ENCODE measurements around the gene ATP5F1A. TPM values are rescaled to one million over a fixed set of nuclear protein-coding genes. Genes with fewer than 3 reads are reported as not detected.

ATP5F1A gene
- total RNA-seq, 1 experiment from 2014 or later = 479 TPM

DNA sequence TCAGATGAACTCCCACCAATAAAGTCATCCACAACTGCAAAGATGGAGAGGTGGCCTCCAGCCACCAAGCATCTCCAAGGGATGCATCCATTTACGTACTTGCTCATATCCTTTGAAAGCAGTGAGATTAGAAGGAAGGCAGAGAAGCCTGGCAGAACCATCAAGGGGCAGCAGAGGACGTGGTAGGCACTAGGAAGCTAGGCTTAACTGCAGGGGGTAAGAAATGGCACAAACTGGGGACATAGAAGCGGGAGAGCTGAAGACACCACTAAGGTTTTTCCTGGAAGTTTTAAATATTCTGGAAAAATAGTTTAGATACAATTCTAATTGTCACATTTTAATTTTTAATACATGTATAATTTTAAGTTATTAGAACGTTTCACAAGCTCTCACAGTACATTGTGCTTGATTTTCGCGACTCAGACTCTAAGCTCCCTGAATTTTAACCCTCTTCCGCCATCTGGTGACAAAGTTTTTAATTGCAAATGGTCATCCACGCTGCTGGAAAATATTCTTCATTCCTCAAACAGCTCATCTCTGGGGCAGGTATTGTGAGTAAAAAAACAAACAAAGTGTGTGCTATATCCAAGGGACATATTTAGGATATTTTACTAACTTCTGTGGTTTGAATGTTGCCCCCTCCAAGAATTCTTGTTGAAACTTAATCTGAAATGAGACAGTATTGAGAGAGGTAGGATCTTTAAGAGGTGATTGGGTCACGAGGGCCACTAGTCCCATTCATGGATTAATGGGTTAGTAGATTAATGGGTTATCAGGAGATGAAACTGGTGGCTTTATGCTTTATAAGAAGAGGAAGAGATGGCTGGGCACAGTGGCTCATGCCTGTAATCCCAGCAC is 24.4 kb downstream of the ATP5F1A start:
- TF ChIP-seq, protein P1, sequence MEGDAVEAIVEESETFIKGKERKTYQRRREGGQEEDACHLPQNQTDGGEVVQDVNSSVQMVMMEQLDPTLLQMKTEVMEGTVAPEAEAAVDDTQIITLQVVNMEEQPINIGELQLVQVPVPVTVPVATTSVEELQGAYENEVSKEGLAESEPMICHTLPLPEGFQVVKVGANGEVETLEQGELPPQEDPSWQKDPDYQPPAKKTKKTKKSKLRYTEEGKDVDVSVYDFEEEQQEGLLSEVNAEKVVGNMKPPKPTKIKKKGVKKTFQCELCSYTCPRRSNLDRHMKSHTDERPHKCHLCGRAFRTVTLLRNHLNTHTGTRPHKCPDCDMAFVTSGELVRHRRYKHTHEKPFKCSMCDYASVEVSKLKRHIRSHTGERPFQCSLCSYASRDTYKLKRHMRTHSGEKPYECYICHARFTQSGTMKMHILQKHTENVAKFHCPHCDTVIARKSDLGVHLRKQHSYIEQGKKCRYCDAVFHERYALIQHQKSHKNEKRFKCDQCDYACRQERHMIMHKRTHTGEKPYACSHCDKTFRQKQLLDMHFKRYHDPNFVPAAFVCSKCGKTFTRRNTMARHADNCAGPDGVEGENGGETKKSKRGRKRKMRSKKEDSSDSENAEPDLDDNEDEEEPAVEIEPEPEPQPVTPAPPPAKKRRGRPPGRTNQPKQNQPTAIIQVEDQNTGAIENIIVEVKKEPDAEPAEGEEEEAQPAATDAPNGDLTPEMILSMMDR (conservative IDR thresholded peaks at IDR 0.05; ENCODE audit: low read depth, low read length) = peak; percentile 70
- no peak for TF ChIP-seq EZH2 (IDR thresholded peaks at IDR 0.05; ENCODE audit: borderline replicate concordance, low read depth, low read length, poor library complexity, severe bottlenecking)
- H3K36me3 ChIP-seq (ENCODE audit: insufficient read depth, low read length, poor library complexity, severe bottlenecking) = peaks cover 7% of the 10 kb centered on the region
- ChIA-PET POLR2A (ENCODE audit: low non-redundant PET) (interaction anchor here (0.5 to 0.8 kb wide), 4 partner anchors 30 to 384 kb away, joined by 3 to 4 read pairs (median 3); partner anchors contain the start of gene HAUS1), CTCF (interaction anchor here (0.5 to 1.3 kb wide), 10 partner anchors 10 to 584 kb away, joined by 3 to 9 read pairs (median 4); no protein-coding TSS in a partner anchor)
- H3K9me3 ChIP-seq (ENCODE audit: low read depth, low read length, poor library complexity, severe bottlenecking) = no peaks in the 10 kb centered on the region
- intact Hi-C loops (cut with micrococcal nuclease; ENCODE audit: unreplicated experiment) = loop anchor here (1.0 to 10.0 kb wide), 4 partner anchors 101 to 409 kb away; no protein-coding TSS in a partner anchor
- no TSS peak for BruUV-seq (replicated peaks)
- DNase-seq (ENCODE audit: low spot score) = peak; percentile 83
- H3K4me1 ChIP-seq (ENCODE audit: insufficient read depth, low read length, poor library complexity, severe bottlenecking) = peaks cover 5% of the 10 kb centered on the region
- no peak overlapping the region for H3K27ac ChIP-seq (ENCODE audit: low read depth, low read length, poor library complexity, severe bottlenecking)
- no peak overlapping the region for H3K4me3 ChIP-seq (ENCODE audit: low read depth, low read length, poor library complexity, severe bottlenecking)
- no peaks in the 10 kb centered on the region for H3K27me3 ChIP-seq (replicated peaks; ENCODE audit: insufficient read depth, low read depth, low read length, poor library complexity)

DNA sequence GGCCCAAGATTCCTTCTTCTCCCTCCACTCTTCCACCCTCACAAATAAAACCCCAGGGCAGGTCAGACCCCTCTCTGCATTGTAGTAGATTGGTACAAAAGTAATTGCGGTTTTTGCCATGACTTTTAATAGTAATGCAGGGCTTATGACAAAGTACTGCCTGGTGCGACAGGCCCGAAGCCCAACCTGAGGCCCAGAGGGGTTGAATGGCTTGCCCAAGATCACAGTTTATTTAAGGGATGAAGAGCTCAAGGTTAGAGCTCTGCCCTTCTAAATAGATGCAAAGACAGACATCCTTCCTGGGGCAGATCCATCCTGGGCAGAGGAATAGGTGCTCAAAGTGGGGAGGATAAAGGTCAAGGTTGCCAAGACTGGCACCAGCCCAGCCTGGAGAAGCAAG is 25.1 kb downstream of the ATP5F1A start:
- CTCF ChIA-PET = interaction anchor here (1.3 kb wide), 3 partner anchors 148 to 385 kb away, joined by 7 to 9 read pairs (median 8); no protein-coding TSS in a partner anchor
- TF ChIP-seq, protein P1 (conservative IDR thresholded peaks at IDR 0.05; ENCODE audit: low read depth, low read length) = no peak
- no peak for TF ChIP-seq EZH2 (IDR thresholded peaks at IDR 0.05; ENCODE audit: borderline replicate concordance, low read depth, low read length, poor library complexity, severe bottlenecking)
- Histone ChIP-seq H3K9me3 (ENCODE audit: low read depth, low read length, poor library complexity, severe bottlenecking) (no peaks in the 10 kb centered on the region), H3K4me3 (ENCODE audit: low read depth, low read length, poor library complexity, severe bottlenecking) (no peak overlapping the region), H3K27ac (ENCODE audit: low read depth, low read length, poor library complexity, severe bottlenecking) (no peak overlapping the region), H3K36me3 (ENCODE audit: insufficient read depth, low read length, poor library complexity, severe bottlenecking) (no peaks in the 10 kb centered on the region), H3K27me3 (replicated peaks; ENCODE audit: insufficient read depth, low read depth, low read length, poor library complexity) (no peaks in the 10 kb centered on the region), H3K4me1 (ENCODE audit: insufficient read depth, low read length, poor library complexity, severe bottlenecking) (peaks cover 5% of the 10 kb centered on the region)
- POLR2A ChIA-PET (ENCODE audit: low non-redundant PET) = no interaction called here
- intact Hi-C loops (cut with micrococcal nuclease; ENCODE audit: unreplicated experiment) = loop anchor here (1.0 to 10.0 kb wide), 4 partner anchors 101 to 408 kb away; no protein-coding TSS in a partner anchor
- no TSS peak for BruUV-seq (replicated peaks)
- DNase-seq (ENCODE audit: low spot score) = no peak

DNA sequence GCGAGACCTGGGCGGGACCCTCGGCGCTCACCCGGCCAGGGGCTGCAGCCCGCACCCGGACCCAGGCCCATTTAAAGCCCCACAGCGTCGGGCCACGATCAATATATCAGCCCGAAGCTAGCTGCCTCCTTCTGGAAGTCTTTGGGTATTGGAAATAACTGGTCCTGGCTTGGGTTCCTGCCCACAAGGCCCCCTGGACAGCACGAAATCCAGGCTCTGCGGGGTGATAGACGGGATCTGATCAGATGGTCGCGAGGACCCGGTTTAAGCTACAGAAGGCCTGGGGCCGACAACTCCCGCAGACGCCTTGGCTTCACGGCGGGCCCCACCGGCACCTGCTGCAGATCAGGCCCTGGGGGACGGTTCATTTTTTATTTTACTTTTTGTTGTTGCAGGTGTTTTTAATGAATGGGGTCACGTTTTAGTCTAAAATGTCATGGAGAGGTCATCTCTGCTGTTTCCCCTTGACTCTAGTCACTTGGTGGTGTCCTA is 25.7 kb downstream of the ATP5F1A start:
- H3K27me3 ChIP-seq (replicated peaks; ENCODE audit: insufficient read depth, low read depth, low read length, poor library complexity) = no peaks in the 10 kb centered on the region
- peak overlapping the region; percentile 72 for H3K4me3 ChIP-seq (ENCODE audit: low read depth, low read length, poor library complexity, severe bottlenecking)
- POLR2A ChIA-PET (ENCODE audit: low non-redundant PET) = no interaction called here
- no peaks in the 10 kb centered on the region for H3K9me3 ChIP-seq (ENCODE audit: low read depth, low read length, poor library complexity, severe bottlenecking)
- H3K36me3 ChIP-seq (ENCODE audit: insufficient read depth, low read length, poor library complexity, severe bottlenecking) = no peaks in the 10 kb centered on the region
- intact Hi-C loops (cut with micrococcal nuclease; ENCODE audit: unreplicated experiment) = loop anchor here (2.0 to 10.0 kb wide), 3 partner anchors 100 to 408 kb away; no protein-coding TSS in a partner anchor
- BruUV-seq (replicated peaks) = no TSS peak
- TF ChIP-seq, protein P1 (conservative IDR thresholded peaks at IDR 0.05; ENCODE audit: low read depth, low read length) = no peak
- no peak for TF ChIP-seq EZH2 (IDR thresholded peaks at IDR 0.05; ENCODE audit: borderline replicate concordance, low read depth, low read length, poor library complexity, severe bottlenecking)
- no peak for DNase-seq (ENCODE audit: low spot score)
- peaks cover 5% of the 10 kb centered on the region for H3K4me1 ChIP-seq (ENCODE audit: insufficient read depth, low read length, poor library complexity, severe bottlenecking)
- peak overlapping the region; percentile 69 for H3K27ac ChIP-seq (ENCODE audit: low read depth, low read length, poor library complexity, severe bottlenecking)
- CTCF ChIA-PET = no interaction called here

Measured in A673 (cell line).